Sigmoid colon (tissue), 7 donors: Measurements from ENCODE around the gene NPNT. TPM values are rescaled to one million over a fixed set of nuclear protein-coding genes. Genes with fewer than 3 reads are reported as not detected.

Experiments
- DNase-seq: peaks from one replicate; pipeline ENCODE4 v3.0.0-alpha.2; 2019
- H3K27ac ChIP-seq, 4 donors: fragments of 200-600 bp; sonication (generic); one replicate each; pipeline ENCODE4 v1.5.1; 2016 to 2019; ENCODE audit warnings: mild to moderate bottlenecking in 1 of 4
- H3K27me3 ChIP-seq, 3 donors: fragments of 200-600 bp; sonication (generic); one replicate each; pipeline ENCODE4 v1.5.1; 2019; ENCODE audit warnings: mild to moderate bottlenecking in 1 of 3
- H3K36me3 ChIP-seq, 4 donors: fragments of 200-600 bp; sonication (generic); one replicate each; pipeline ENCODE4 v1.5.1; 2016 to 2019
- H3K4me1 ChIP-seq, 4 donors: fragments of 200-600 bp; sonication (generic); one replicate each; pipeline ENCODE4 v1.5.1; 2017 to 2019
- H3K4me3 ChIP-seq, 4 donors: fragments of 200-600 bp; sonication (generic); one replicate each; pipeline ENCODE4 v1.5.1; 2017 to 2019; ENCODE audit warnings: mild to moderate bottlenecking in 2 of 4, moderate library complexity in 1 of 4
- H3K9me3 ChIP-seq, 4 donors: fragments of 200-600 bp in 3 of 4; sonication (generic) in 3 of 4; one replicate each; pipeline versions ENCODE4 v1.5.1 to v1.6.1; 2013 to 2019
- CTCF ChIP-seq, 4 experiments: fragments of 450-650 bp in 3 of 4; fragments of 200-600 bp in 1 of 4; IDR thresholded peaks; one replicate each; pipeline ENCODE4 v1.5.1; 2016 to 2019; ENCODE audit warnings: antibody characterized with exemption in 4 of 4, mild to moderate bottlenecking in 3 of 4, moderate library complexity in 2 of 4
- EP300 ChIP-seq, 4 donors: sonication (generic); formaldehyde crosslinking; IDR thresholded peaks; one replicate each; pipeline ENCODE4 v1.6.1; 2017; ENCODE audit warnings: antibody characterized with exemption in 4 of 4
- POLR2A ChIP-seq, 2 donors: fragments of 450-650 bp; IDR thresholded peaks; one replicate each; pipeline ENCODE4 v1.6.1; 2016; ENCODE audit warnings: antibody characterized with exemption in 2 of 2, mild to moderate bottlenecking in 2 of 2, moderate library complexity in 2 of 2
- POLR2AphosphoS5 ChIP-seq, 4 donors: sonication (generic); formaldehyde crosslinking; IDR thresholded peaks; one replicate each; pipeline ENCODE4 v1.6.1; 2017; ENCODE audit warnings: antibody characterized with exemption in 4 of 4
- WGBS, 2 donors: extraction: QIAGEN DNeasy Blood & Tissue Kit; methylation state at CpG; one replicate each; pipeline ENCODE4 v1.1.7; 2013; 5-methylcytosine and 5-hydroxymethylcytosine counted together
- intact Hi-C: fragments of 100-400 bp; cut with DNase I; formaldehyde crosslinking; loops from one replicate; pipeline ENCODE4 v1.15.1; 2023
- polyA plus RNA-seq, 3 donors: library from polyadenylated mRNA; stranded (reverse); fragments of 200-250 nt; gene quantifications; one replicate each; pipeline ENCODE4 v1.2.3, GENCODE V29; 2013
- total RNA-seq, 4 donors: library from RNA; depleted of rRNA; stranded (reverse); fragments of >200 nt; gene quantifications; one replicate each; pipeline ENCODE4 v1.1.0, GENCODE V29; 2016
- donor health status: healthy with polysubstance abuse.
- donor health status: Bipolar disorder and iron deficiency.
- donor health status: healthy.

NPNT gene
- total and polyA plus RNA-seq, 7 donors = 3.0 to 16.5 (median 6.9) TPM

- H3K36me3 ChIP-seq = no peaks in the 10 kb centered on the region
- H3K27me3 ChIP-seq = no peaks in the 10 kb centered on the region
- no peak overlapping the region for H3K27ac ChIP-seq
- no peaks in the 10 kb centered on the region for H3K9me3 ChIP-seq
- 23 to 68% methylated on average over 2 of the region's 2 CpGs for WGBS, 2 donors
- H3K4me1 ChIP-seq = peaks cover 0 to 11% (median 0%) of the 10 kb centered on the region in 4 donors
- TF ChIP-seq POLR2AphosphoS5 (IDR thresholded peaks at IDR 0.05) (no peak), EP300 (IDR thresholded peaks at IDR 0.05) (no peak), POLR2A (IDR thresholded peaks at IDR 0.05) (no peak), CTCF (IDR thresholded peaks at IDR 0.05) (no peak)
- intact Hi-C loops = no loop called here
- no peak overlapping the region for H3K4me3 ChIP-seq
- DNase-seq = no peak
Measured at GRCh38 chr4:105930698-105931097, 35.4 kb downstream of the NPNT start.

- Histone ChIP-seq H3K27me3 (no peaks in the 10 kb centered on the region), H3K36me3 (no peaks in the 10 kb centered on the region), H3K27ac (no peak overlapping the region), H3K9me3 (no peaks in the 10 kb centered on the region), H3K4me1 (peaks cover 0 to 11% (median 0%) of the 10 kb centered on the region in 4 donors), H3K4me3 (no peak overlapping the region)
- TF ChIP-seq POLR2A (IDR thresholded peaks at IDR 0.05) (no peak), EP300 (IDR thresholded peaks at IDR 0.05) (no peak), POLR2AphosphoS5 (IDR thresholded peaks at IDR 0.05) (no peak), CTCF (IDR thresholded peaks at IDR 0.05) (no peak)
- no peak for DNase-seq
- WGBS, 2 donors = 75 to 90% methylated on average over 2 of the region's 2 CpGs
- intact Hi-C loops = no loop called here
Measured at GRCh38 chr4:105933083-105933482, 37.8 kb downstream of the NPNT start.

GRCh38 chr4:105934386-105934785, 39.1 kb downstream of the NPNT start:
- no peak overlapping the region for H3K4me3 ChIP-seq
- H3K36me3 ChIP-seq = no peaks in the 10 kb centered on the region
- no peaks in the 10 kb centered on the region for H3K27me3 ChIP-seq
- H3K4me1 ChIP-seq = peaks cover 0 to 11% (median 0%) of the 10 kb centered on the region in 4 donors
- DNase-seq = no peak
- intact Hi-C loops = no loop called here
- H3K27ac ChIP-seq = no peak overlapping the region
- WGBS, 2 donors = 85 to 88% methylated on average over 1 of the region's 1 CpG
- TF ChIP-seq POLR2AphosphoS5 (IDR thresholded peaks at IDR 0.05) = no peak
- TF ChIP-seq EP300 (IDR thresholded peaks at IDR 0.05) = no peak
- no peak for TF ChIP-seq POLR2A (IDR thresholded peaks at IDR 0.05)
- H3K9me3 ChIP-seq = no peaks in the 10 kb centered on the region

- intact Hi-C loops = no loop called here
- H3K27ac ChIP-seq = no peak overlapping the region
- H3K36me3 ChIP-seq = no peaks in the 10 kb centered on the region
- WGBS, 2 donors = 80 to 87% methylated on average over 7 of the region's 7 CpGs
- no peaks in the 10 kb centered on the region for H3K27me3 ChIP-seq
- no peak for DNase-seq
- no peak overlapping the region for H3K4me3 ChIP-seq
- no peaks in the 10 kb centered on the region for H3K9me3 ChIP-seq
- no peak for TF ChIP-seq EP300 (IDR thresholded peaks at IDR 0.05)
- no peak for TF ChIP-seq POLR2A (IDR thresholded peaks at IDR 0.05)
- no peak for TF ChIP-seq POLR2AphosphoS5 (IDR thresholded peaks at IDR 0.05)
- TF ChIP-seq CTCF (IDR thresholded peaks at IDR 0.05) = no peak
- H3K4me1 ChIP-seq = no peaks in the 10 kb centered on the region
Measured at GRCh38 chr4:105936901-105937300, 41.6 kb downstream of the NPNT start.

GRCh38 chr4:105937759-105938158, 42.5 kb downstream of the NPNT start:
- no peak for DNase-seq
- TF ChIP-seq POLR2A (IDR thresholded peaks at IDR 0.05) (no peak), CTCF (IDR thresholded peaks at IDR 0.05) (no peak), POLR2AphosphoS5 (IDR thresholded peaks at IDR 0.05) (no peak), EP300 (IDR thresholded peaks at IDR 0.05) (no peak)
- intact Hi-C loops = no loop called here

More at GRCh38 chr4:105937759-105938158, 42.5 kb downstream of the NPNT start:
- no peak overlapping the region for H3K27ac ChIP-seq
- no peaks in the 10 kb centered on the region for H3K27me3 ChIP-seq
- 89 to 100% methylated on average over 1 of the region's 1 CpG for WGBS, 2 donors
- H3K4me1 ChIP-seq = no peaks in the 10 kb centered on the region
- no peak overlapping the region for H3K4me3 ChIP-seq
- H3K9me3 ChIP-seq = no peaks in the 10 kb centered on the region
- no peaks in the 10 kb centered on the region for H3K36me3 ChIP-seq
